Measurements from ENCODE around the gene DFFB.

- TF ChIP-seq GATA2 (IDR thresholded peaks at IDR 0.05; ENCODE audit: low read depth, low read length) = no peak
- no peak for TF ChIP-seq GATA3 (IDR thresholded peaks at IDR 0.05; ENCODE audit: low read depth, low read length)
These were observed 37.5 kb upstream of the DFFB start for GRCh38 chr1:3819771-3820200.
